ENCODE data around the gene LHFPL2.

Gene LHFPL2

GRCh38 chr5:78629624-78630023, 18.9 kb downstream of the LHFPL2 start:
- TF ChIP-seq CTCF (IDR thresholded peaks at IDR 0.05; ENCODE audit: borderline replicate concordance, control extremely low read depth, extremely low read depth, insufficient read depth, missing control alignments), result no peak
- in situ Hi-C loops (cut with MboI; ENCODE audit: low sequenced_read_pairs, unreplicated experiment), result no loop called here
- DNase-seq (ENCODE audit: low spot score), result no peak

GRCh38 chr5:78628270-78628992, 20.1 kb downstream of the LHFPL2 start:
- in situ Hi-C loops (cut with MboI; ENCODE audit: low sequenced_read_pairs, unreplicated experiment), result no loop called here

GRCh38 chr5:78627766-78628165, 20.8 kb downstream of the LHFPL2 start:
- no peak for DNase-seq (ENCODE audit: low spot score)
- in situ Hi-C loops (cut with MboI; ENCODE audit: low sequenced_read_pairs, unreplicated experiment), result no loop called here
- no peak for TF ChIP-seq CTCF (IDR thresholded peaks at IDR 0.05; ENCODE audit: borderline replicate concordance, control extremely low read depth, extremely low read depth, insufficient read depth, missing control alignments)

More at GRCh38 chr5:78628270-78628992, 20.1 kb downstream of the LHFPL2 start:
- no peak for DNase-seq (ENCODE audit: low spot score)
- no peak for TF ChIP-seq CTCF (IDR thresholded peaks at IDR 0.05; ENCODE audit: borderline replicate concordance, control extremely low read depth, extremely low read depth, insufficient read depth, missing control alignments)

GRCh38 chr5:78627175-78627574, 21.4 kb downstream of the LHFPL2 start:
- no peak for TF ChIP-seq CTCF (IDR thresholded peaks at IDR 0.05; ENCODE audit: borderline replicate concordance, control extremely low read depth, extremely low read depth, insufficient read depth, missing control alignments)
- DNase-seq (ENCODE audit: low spot score), result no peak
- in situ Hi-C loops (cut with MboI; ENCODE audit: low sequenced_read_pairs, unreplicated experiment), result no loop called here

- in situ Hi-C loops (cut with MboI; ENCODE audit: low sequenced_read_pairs, unreplicated experiment), result no loop called here
- DNase-seq (ENCODE audit: low spot score), result no peak
- TF ChIP-seq CTCF (IDR thresholded peaks at IDR 0.05; ENCODE audit: borderline replicate concordance, control extremely low read depth, extremely low read depth, insufficient read depth, missing control alignments), result no peak
Measured at GRCh38 chr5:78626009-78626571, 22.5 kb downstream of the LHFPL2 start.

GRCh38 chr5:78624992-78625391, 23.6 kb downstream of the LHFPL2 start:
- DNase-seq (ENCODE audit: low spot score), result no peak
- in situ Hi-C loops (cut with MboI; ENCODE audit: low sequenced_read_pairs, unreplicated experiment), result no loop called here
- no peak for TF ChIP-seq CTCF (IDR thresholded peaks at IDR 0.05; ENCODE audit: borderline replicate concordance, control extremely low read depth, extremely low read depth, insufficient read depth, missing control alignments)
